Endothelial cell of umbilical vein (primary cell): ENCODE measurements around the gene AVL9.

ENCODE experiments used
- CTCF ChIP-seq, 2 donors: IDR thresholded peaks; 1 replicate in 1 of 2; 2 replicates in 1 of 2; pipeline ENCODE4 v1.5.1; 2011; ENCODE audit warnings: low read length in 2 of 2, mild to moderate bottlenecking in 2 of 2, moderate library complexity in 2 of 2, control low read depth in 1 of 2, inconsistent platforms in 1 of 2, low read depth in 1 of 2; ENCODE audit not compliant: insufficient read depth in 1 of 2; ENCODE audit errors: extremely low read depth in 1 of 2
- FOS ChIP-seq: IDR thresholded peaks from 2 replicates; pipeline ENCODE4 v1.6.1; 2011; ENCODE audit warnings: mild to moderate bottlenecking, low read length, moderate library complexity, borderline replicate concordance; ENCODE audit not compliant: insufficient read depth
- POLR2A ChIP-seq: IDR thresholded peaks from 2 replicates; pipeline ENCODE4 v1.6.1; 2012; ENCODE audit warnings: low read depth, mild to moderate bottlenecking, control low read depth, low read length
- POLR2AphosphoS5 ChIP-seq: IDR thresholded peaks from 2 replicates; pipeline ENCODE4 v1.6.1; 2012; ENCODE audit warnings: low read depth, mild to moderate bottlenecking, control low read depth, low read length, moderate library complexity; ENCODE audit not compliant: insufficient read depth

GRCh38 chr7:32582036-32582435 lies 86.7 kb downstream of the AVL9 start:
- TF ChIP-seq FOS (no peak), CTCF (IDR thresholded peaks at IDR 0.05; ENCODE audit: extremely low read depth in 1 of 2, insufficient read depth in 1 of 2, low read depth in 1 of 2, low read length in 2 of 2) (no peak), POLR2A (no peak), POLR2AphosphoS5 (no peak)
